ENCODE data around the gene IL5. TPM values are rescaled to one million over a fixed set of nuclear protein-coding genes. Genes with fewer than 3 reads are reported as not detected.
"Not testable (repeated sequence)": the region's sequence is repeated elsewhere in the genome, so short reads cannot be mapped to it uniquely, and the experiment has no call there.

The IL5 gene
- total RNA-seq (not detected), polyA plus RNA-seq (not detected)

GRCh38 chr5:132543472-132544201 lies at the start of gene IL5:
Gene IL5, minus strand, starts transcription at chr5:132543522. Its CDS starts 44 bp downstream, at chr5:132543478.
- intact Hi-C loops (cut with DNase I): no loop called here
- 82 to 83% methylated on average over 7 of the region's 7 CpGs for WGBS, 2 donors
- H3K4me1 ChIP-seq: no peaks in the 10 kb centered on the region
- H3K27me3 ChIP-seq: no peaks in the 10 kb centered on the region
- TF ChIP-seq POLR2A (IDR thresholded peaks at IDR 0.05) (no peak), EP300 (IDR thresholded peaks at IDR 0.05) (no peak), POLR2AphosphoS5 (IDR thresholded peaks at IDR 0.05) (no peak), CTCF (IDR thresholded peaks at IDR 0.05) (no peak)
- H3K36me3 ChIP-seq: no peaks in the 10 kb centered on the region
- no peak within 1 kb of the TSS for H3K27ac ChIP-seq
- H3K4me3 ChIP-seq: no peak within 1 kb of the TSS
- DNase-seq: no peak
- H3K9me3 ChIP-seq: no peaks in the 10 kb centered on the region

- 68 to 73% methylated on average over 2 of the region's 2 CpGs for WGBS, 2 donors
- no peak for TF ChIP-seq POLR2AphosphoS5 (IDR thresholded peaks at IDR 0.05)
- no peak for TF ChIP-seq CTCF (IDR thresholded peaks at IDR 0.05)
- TF ChIP-seq EP300 (IDR thresholded peaks at IDR 0.05): no peak
- no peak for TF ChIP-seq POLR2A (IDR thresholded peaks at IDR 0.05)
- Histone ChIP-seq H3K27me3 (no peaks in the 10 kb centered on the region), H3K9me3 (no peaks in the 10 kb centered on the region), H3K36me3 (peaks cover 0 to 98% (median 36%) of the 10 kb centered on the region in 4 donors), H3K4me3 (no peak overlapping the region), H3K4me1 (no peaks in the 10 kb centered on the region), H3K27ac (no peak overlapping the region)
- intact Hi-C loops (cut with DNase I): no loop called here
- no peak for DNase-seq
Measured at GRCh38 chr5:132592521-132592920, 49.2 kb upstream of the IL5 start.

- H3K27ac ChIP-seq: no peak overlapping the region
- intact Hi-C loops (cut with DNase I): no loop called here
- WGBS, 2 donors: 92 to 94% methylated on average over 3 of the region's 3 CpGs
- peaks cover 0 to 87% (median 32%) of the 10 kb centered on the region in 4 donors for H3K36me3 ChIP-seq
- no peaks in the 10 kb centered on the region for H3K27me3 ChIP-seq
- DNase-seq: no peak
- no peak for TF ChIP-seq EP300 (IDR thresholded peaks at IDR 0.05)
- TF ChIP-seq POLR2AphosphoS5 (IDR thresholded peaks at IDR 0.05): no peak
- H3K4me3 ChIP-seq: no peak overlapping the region
- no peaks in the 10 kb centered on the region for H3K9me3 ChIP-seq
- H3K4me1 ChIP-seq: no peaks in the 10 kb centered on the region
Measured at GRCh38 chr5:132591145-132591544, 47.8 kb upstream of the IL5 start.

- Histone ChIP-seq H3K9me3 (no peaks in the 10 kb centered on the region), H3K27ac (no peak overlapping the region), H3K27me3 (no peaks in the 10 kb centered on the region), H3K36me3 (peaks cover 0 to 70% (median 24%) of the 10 kb centered on the region in 4 donors), H3K4me3 (no peak overlapping the region), H3K4me1 (no peaks in the 10 kb centered on the region)
- TF ChIP-seq POLR2AphosphoS5 (IDR thresholded peaks at IDR 0.05): no peak
- TF ChIP-seq POLR2A (IDR thresholded peaks at IDR 0.05): no peak
- no peak for TF ChIP-seq CTCF (IDR thresholded peaks at IDR 0.05)
- TF ChIP-seq EP300 (IDR thresholded peaks at IDR 0.05): no peak
- intact Hi-C loops (cut with DNase I): no loop called here
- WGBS, 2 donors: 93 to 99% methylated on average over 1 of the region's 1 CpG
- no peak for DNase-seq
Measured at GRCh38 chr5:132589467-132589866, 46.1 kb upstream of the IL5 start.

- TF ChIP-seq CTCF (IDR thresholded peaks at IDR 0.05): no peak
- no peak for TF ChIP-seq POLR2A (IDR thresholded peaks at IDR 0.05)
- no peak for TF ChIP-seq EP300 (IDR thresholded peaks at IDR 0.05)
- no peak for TF ChIP-seq POLR2AphosphoS5 (IDR thresholded peaks at IDR 0.05)
Measured at GRCh38 chr5:132586063-132586462, 42.7 kb upstream of the IL5 start.

GRCh38 chr5:132584560-132584959 lies 41.2 kb upstream of the IL5 start:
- intact Hi-C loops (cut with DNase I); DNase-seq; H3K4me1 ChIP-seq; H3K4me3 ChIP-seq; H3K27ac ChIP-seq; H3K9me3 ChIP-seq; H3K27me3 ChIP-seq: not testable (repeated sequence)
- peaks cover 0 to 54% (median 13%) of the 10 kb centered on the region in 4 donors for H3K36me3 ChIP-seq
- WGBS, 2 donors: 97 to 100% methylated on average over 2 of the region's 2 CpGs

More at GRCh38 chr5:132586063-132586462, 42.7 kb upstream of the IL5 start:
- Histone ChIP-seq H3K4me3 (no peak overlapping the region), H3K9me3 (no peaks in the 10 kb centered on the region), H3K4me1 (no peaks in the 10 kb centered on the region), H3K27me3 (no peaks in the 10 kb centered on the region), H3K36me3 (peaks cover 0 to 56% (median 15%) of the 10 kb centered on the region in 4 donors), H3K27ac (no peak overlapping the region)
- DNase-seq: no peak
- intact Hi-C loops (cut with DNase I): no loop called here
